Right renal cortex interstitium (tissue), 3 donors: ENCODE results near the gene RPUSD4. TPM values are rescaled to one million over a fixed set of nuclear protein-coding genes. Genes with fewer than 3 reads are reported as not detected.
"Not testable (repeated sequence)": the region's sequence is repeated elsewhere in the genome, so short reads cannot be mapped to it uniquely, and the experiment has no call there.

Experiments
- DNase-seq, 3 donors: peaks; one replicate each; pipeline ENCODE4 v3.0.0-alpha.2; 2013; ENCODE audit warnings: low read depth in 3 of 3, low spot score in 2 of 3
- polyA plus RNA-seq, 3 donors: library from polyadenylated mRNA; unstranded; fragments of 120-200 nt; gene quantifications; one replicate each; pipeline ENCODE4 v1.2.1, GENCODE V29; 2013; ENCODE audit not compliant: insufficient read length in 3 of 3

The RPUSD4 gene
- 10 to 100 TPM; 28.4 to 29.6 (median 28.4) TPM for polyA plus RNA-seq

GRCh38 chr11:126211236-126212088 is at the start of gene RPUSD4, which contains the start of gene FAM118B:
RPUSD4 (minus strand) TSS chr11:126211650; CDS start chr11:126211638, 12 bp downstream.
FAM118B (plus strand) TSS chr11:126211782; CDS start chr11:126235002, 23,220 bp downstream.
- peak; percentile 81 to 92 (median 83) for DNase-seq

- no peak for DNase-seq
Measured at GRCh38 chr11:126257764-126258163, 46.3 kb upstream of the RPUSD4 start.

- no peak for DNase-seq
Measured at GRCh38 chr11:126257144-126257543, 45.7 kb upstream of the RPUSD4 start.

- no peak for DNase-seq
Measured at GRCh38 chr11:126256216-126256615, 44.8 kb upstream of the RPUSD4 start.

GRCh38 chr11:126255507-126255906 is 44.1 kb upstream of the RPUSD4 start:
- DNase-seq: not testable (repeated sequence)

GRCh38 chr11:126254819-126255218 is 43.4 kb upstream of the RPUSD4 start:
- DNase-seq: no peak

- no peak for DNase-seq
Measured at GRCh38 chr11:126253265-126253664, 41.8 kb upstream of the RPUSD4 start.

- no peak for DNase-seq
Measured at GRCh38 chr11:126246636-126247035, 35.2 kb upstream of the RPUSD4 start.

- DNase-seq: no peak
Measured at GRCh38 chr11:126233391-126233790, 21.9 kb upstream of the RPUSD4 start.

- no peak for DNase-seq
Measured at GRCh38 chr11:126232683-126233082, 21.2 kb upstream of the RPUSD4 start.

- no peak for DNase-seq
Measured at GRCh38 chr11:126231725-126232459, 20.4 kb upstream of the RPUSD4 start.

- no peak for DNase-seq
Measured at GRCh38 chr11:126229858-126230540, 18.5 kb upstream of the RPUSD4 start.

GRCh38 chr11:126226334-126227084 is 15.1 kb upstream of the RPUSD4 start:
- no peak for DNase-seq

- DNase-seq: no peak
Measured at GRCh38 chr11:126225295-126225665, 13.8 kb upstream of the RPUSD4 start.

GRCh38 chr11:126224647-126225294 is 13.3 kb upstream of the RPUSD4 start:
- no peak for DNase-seq

GRCh38 chr11:126219547-126219946 is 8.1 kb upstream of the RPUSD4 start:
- no peak for DNase-seq

- no peak for DNase-seq
Measured at GRCh38 chr11:126217491-126217890, 6.0 kb upstream of the RPUSD4 start.

- no peak for DNase-seq
Measured at GRCh38 chr11:126216526-126217305, 5.3 kb upstream of the RPUSD4 start.

GRCh38 chr11:126214841-126215240 is 3.4 kb upstream of the RPUSD4 start:
- no peak for DNase-seq
